ENCODE results near the gene SMAD7.

The SMAD7 gene, protein sequence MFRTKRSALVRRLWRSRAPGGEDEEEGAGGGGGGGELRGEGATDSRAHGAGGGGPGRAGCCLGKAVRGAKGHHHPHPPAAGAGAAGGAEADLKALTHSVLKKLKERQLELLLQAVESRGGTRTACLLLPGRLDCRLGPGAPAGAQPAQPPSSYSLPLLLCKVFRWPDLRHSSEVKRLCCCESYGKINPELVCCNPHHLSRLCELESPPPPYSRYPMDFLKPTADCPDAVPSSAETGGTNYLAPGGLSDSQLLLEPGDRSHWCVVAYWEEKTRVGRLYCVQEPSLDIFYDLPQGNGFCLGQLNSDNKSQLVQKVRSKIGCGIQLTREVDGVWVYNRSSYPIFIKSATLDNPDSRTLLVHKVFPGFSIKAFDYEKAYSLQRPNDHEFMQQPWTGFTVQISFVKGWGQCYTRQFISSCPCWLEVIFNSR

DNA sequence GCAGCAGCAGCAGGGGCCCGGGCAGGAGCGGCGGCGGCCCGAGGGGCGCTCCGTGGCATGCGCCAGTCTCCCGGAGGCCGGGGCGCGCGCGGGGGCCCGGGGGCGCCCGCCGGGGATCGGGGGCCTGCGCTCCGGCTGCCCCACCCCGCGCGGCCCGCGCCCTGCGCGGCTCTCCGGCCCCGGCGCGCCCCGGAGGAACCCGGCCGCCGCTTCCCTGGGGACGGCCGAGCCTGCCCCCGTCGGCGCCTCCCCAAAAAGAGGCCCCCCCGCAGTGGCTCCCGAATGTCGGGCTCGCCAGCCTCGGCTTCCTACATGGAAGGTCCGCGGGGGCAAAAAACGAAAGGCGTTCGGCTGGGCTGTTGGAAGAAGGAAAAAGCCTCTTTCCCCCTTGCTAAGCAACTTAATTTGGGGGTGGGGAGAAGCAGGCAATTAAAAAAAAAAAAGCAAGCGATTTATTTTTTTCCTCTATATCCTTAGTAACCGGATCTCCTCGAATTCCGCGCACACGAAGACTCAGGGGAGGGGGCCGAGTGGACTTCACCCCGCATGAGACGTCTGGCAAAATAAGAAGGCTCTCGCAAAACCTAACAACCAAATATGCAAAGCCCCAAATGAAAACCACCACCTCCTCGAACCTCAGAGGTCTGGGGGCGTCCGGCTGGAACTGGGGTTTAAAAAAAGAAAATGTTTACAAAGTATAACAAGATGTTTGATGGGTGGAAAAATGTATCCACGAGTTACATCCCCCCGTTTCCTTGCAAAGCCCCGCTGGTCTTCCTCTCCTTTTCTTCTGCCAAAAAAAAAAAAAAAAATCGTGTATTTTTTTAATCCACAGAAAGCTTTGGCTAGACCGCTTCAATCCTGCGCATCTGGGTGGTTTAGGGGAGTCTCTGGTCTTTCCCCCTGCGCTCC, at the start of gene SMAD7:
SMAD7 (minus strand) TSS at position 430 of the 912 bp plus-strand sequence. CDS start 541 bp downstream, outside the sequence.
- no peak for DNase-seq

DNA sequence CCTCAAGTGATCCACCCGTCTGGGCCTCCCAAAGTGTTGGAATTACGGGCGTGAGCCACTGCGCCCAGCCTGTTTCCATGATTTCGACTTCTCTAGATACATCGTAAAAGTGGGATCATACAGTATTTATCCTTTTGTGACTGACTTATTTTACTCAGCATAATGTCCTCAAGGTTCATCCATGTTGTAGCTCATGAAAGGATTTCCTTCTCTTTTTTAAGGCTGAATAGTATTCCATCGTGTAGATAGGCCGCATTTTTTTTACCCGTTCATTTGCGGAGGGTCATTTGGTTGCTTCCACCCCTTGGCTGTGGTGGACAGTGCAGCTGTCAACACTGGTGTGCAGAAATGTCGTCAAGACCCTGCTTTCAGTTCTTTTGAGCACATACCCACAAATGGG, 48.8 kb upstream of the SMAD7 start:
- no peak for DNase-seq

DNA sequence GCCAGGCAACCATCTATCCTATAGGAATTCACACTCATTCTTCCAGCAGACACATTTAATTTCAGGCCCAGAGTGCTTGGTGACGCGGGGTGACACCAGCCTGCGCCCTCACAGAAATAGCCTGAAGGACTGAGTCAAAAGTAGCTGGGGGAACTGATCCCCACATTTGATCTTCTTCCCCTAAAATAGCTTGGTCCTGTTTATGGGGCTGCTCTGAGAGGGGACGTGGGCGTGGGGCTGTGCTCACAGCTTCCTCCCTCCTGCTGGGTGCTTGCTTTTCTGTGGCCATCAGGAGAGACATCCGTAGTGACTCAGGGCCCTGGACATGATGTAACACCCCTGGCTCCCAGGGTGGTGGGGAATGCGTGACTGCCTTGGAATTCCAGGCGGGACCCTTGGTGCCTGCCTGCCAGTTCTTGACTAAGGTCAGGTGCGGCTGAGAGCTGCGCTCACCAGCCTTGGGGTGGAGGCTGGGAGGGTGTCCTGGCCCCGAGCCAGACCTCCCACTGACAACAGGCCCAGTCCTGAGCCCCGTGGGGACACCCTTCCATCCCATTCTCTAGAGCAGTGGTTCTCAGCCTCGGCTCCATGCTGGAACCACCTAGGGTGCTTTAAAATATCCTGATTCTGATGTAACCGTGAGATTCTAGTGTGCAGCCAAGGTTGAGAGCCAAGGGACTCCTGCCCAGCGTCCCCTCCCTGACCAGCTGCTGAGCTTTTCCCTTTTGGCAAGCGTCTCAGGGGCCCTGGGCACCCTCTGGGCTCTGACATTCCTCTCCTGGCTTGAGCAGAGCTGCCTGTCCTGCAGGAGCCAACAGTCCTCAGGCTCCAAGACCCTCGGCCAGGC, 47.4 kb upstream of the SMAD7 start:
- no peak for DNase-seq

DNA sequence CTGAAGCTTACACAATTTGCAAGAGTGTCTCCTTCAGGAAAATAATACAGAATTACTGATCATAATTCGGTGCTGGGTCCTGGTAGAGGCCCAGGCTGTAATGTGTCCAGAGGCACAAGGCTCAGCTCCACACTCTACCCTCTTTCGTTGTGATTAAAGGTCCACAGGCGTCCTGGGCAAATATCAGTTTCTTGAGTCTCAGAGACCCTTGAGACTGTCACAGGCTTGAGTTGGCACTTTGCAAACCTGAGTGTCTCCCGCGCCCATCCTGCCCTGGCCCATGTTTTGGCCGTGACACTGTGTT, 46.9 kb upstream of the SMAD7 start:
- no peak for DNase-seq

DNA sequence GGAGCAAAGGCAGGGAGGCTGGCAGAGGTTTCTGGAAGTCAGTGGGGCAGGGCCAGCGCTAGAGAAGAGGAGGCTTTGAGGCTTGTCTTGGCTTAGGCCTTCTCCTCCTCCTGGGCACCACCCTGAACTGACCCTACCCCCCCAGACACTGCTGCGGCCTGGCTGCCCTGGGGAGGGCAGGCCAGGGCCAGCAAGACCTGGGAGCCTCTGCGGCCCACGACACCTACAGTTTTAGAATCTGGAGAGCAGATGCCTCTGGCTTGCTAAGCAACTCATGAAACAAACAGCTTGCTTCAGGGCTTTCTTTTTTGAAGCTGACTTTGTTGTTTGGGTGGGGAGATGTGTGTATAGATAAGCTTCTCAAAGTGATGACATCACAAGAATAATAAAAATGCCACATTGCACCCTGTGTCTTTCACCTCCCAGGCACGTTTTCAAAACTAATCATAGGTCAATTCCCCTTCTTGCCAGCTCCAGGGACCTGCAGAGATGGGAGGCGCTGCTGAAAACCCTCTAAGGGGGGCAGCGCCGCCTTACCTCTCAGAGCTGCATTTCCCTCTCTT, 46.2 kb upstream of the SMAD7 start:
- DNase-seq, result no peak

DNA sequence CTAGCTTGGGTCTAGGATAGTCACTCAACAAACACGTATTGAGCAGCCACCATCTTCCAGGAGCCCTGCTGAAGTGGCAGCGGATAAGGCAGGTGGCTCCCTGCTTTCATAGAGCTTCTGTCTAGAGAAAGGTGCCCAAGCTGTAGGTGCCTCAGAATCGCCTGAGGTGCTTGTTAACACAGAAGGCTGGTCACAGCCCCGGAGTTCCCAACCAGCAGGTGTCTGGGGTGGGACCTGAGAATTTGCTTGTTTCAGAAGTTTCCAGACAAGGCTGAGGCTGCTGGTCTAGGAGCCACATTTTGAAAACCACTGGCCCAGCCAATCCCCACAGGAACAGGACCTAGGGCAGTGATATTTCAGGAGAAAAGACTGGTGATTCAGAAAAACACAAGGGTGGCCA, 45.3 kb upstream of the SMAD7 start:
- DNase-seq, result no peak

DNA sequence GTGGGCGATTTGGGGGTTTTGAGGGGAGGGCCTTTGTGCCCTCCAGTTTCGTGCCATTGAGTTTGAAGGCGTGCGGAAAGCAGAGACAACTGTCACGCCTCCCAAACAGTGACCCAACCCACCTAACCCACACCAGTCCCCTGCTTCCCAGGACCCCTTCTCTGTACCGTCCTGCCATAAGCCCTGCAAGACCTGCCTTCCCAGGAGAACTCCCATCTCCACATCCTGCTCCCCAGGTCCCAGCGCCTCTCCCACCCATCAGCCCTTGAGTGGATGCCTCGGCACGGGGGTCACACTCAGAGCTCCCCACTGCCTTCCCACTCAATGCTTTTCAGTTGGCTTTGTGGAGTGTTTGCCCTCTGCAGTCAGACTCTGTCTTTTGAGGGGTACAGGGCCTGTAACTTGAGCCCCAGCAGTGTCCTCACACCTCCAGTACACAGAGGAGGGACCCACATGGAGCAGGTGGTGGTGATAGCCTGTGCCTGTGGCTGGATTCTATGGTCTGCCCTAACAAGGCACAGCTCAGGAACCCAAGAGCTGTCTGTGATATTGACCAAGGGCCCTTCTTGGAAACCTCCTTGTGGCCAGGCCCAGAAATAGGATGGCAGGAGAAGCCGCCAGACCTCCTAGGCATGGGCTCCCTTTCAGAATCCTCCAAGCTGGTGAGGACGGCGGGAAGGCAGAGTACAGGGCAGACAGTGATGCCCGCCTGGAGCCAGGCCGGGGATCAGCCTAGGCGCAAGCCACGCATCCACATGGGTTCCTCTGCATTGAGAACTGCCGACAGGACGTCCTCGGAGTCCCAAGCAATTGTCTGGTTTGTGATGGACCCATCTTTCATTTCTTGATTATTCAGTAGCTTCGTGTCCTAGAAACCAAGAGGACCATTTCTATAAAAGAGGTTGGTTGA, 44.4 kb upstream of the SMAD7 start:
- DNase-seq, result no peak

DNA sequence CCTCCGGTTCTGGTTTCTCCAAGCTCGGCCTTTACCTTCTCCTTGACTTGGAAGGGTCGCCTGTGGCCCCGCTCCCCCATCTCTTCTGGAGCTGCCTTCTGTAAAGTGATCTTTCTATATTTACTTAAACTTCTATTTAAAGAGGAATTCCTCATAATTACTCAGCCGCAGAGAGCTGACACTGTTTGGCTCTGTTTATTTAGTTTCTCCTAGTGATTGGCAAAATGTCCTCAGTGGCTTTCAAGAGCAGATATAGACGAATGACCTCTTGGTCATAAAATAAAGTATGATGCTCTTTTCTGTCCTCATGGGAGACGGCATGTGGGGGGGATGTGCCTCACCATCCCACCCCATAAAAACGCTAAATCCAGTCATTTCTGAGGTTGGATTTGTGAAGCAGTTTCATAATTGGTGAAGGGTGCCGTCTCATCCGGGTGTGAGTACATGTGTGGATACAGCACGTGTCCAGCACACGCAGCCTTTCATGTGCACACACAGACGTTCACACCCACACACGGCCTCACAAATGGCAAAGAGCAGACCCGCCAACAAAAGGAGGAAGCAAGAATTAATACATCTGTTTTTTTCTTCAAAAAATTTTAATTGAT, 43.4 kb upstream of the SMAD7 start:
- DNase-seq, result no peak

DNA sequence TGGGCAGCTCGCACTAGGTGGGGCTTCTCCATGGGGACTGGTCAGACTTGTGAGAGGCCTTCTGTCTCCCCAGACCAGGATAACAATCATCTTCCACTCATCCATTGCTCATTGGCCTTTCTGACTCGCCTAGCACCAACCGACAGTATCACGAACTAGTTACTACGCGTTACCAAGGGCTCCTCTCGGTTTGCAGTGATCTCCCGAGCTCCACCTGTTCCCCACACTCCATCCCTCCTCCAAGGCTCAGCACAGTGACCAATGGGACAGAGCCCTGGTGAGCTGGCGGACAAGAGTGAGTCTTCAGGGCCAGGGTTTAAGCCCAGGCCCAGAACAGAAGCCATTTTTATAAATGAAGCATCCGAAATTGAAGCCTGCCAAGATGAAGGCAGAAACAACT, 42.8 kb upstream of the SMAD7 start:
- DNase-seq, result no peak

DNA sequence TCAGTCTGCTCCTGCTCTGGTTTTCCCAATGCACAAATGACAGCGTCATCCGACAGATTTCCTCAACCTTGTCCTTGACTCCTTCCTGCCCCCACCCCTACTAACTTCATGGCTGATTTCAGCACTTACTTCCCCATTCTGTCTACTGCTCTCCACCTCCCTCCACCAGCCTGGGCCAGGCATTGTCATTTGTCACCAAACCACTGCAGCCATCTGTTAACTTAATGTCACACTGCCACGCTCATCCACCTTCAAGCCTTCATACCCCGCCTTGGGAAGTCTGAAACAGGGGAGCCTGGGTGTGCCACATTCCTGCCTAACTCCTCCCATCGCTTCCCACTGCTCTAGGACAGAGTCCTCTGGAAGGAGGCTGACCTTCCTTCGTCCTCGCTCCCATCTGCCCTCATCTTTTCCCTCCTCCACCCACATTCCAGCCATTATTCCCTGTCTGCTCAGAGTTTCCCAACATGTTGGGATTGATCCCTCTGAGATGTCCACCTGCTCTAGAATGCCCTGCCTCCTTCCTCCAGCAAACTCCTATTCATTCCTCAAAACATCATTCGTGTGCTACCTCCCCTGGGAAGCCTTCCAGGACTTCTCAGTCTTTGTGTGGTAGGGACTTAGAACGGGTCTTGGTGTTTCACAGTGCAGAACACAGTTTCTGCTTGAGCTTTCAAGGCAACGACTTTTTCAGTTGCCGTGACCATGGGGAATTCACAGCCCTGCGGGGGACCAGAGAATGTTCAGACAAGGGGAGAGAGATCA, 42.2 kb upstream of the SMAD7 start:
- DNase-seq, result no peak

DNA sequence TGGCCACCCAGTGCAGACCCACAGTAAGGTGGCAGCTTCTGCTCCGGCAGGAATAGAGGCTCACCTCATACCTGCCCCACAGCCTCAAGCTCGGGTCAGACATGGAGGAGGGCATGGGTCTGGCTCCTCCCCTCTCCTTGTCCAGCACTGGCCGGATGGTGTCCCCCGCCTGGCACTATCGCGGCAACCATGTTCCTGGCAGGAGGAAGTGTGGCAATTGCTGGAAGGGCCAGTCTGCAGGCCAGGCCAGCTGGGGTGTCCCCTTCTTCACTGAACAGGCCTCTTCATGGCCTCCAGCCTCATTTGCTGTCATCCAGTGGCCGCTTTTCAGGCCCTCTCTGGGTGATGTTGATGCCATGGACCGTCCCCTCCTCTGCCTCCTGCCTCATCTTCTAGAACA, 41.4 kb upstream of the SMAD7 start:
- no peak for DNase-seq

DNA sequence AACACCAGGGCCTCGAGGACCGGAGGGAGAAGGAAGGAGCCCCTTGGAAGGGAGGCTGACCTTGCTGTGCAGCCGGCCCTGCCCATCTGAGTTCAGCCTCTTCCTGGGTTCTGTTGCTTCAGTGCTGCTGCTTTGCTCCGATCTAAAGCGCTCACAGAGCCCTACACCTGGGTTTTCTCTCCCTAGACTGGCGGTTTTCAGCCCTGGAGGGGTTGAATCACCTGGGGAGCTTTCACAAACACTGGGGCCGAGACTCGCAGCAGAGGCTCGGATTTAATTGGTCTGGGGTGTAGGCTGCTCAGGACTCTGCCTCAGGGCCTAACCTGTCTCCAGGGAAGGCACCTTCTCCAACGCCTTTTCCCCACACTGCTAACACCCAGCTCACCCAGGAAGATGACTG, 40.9 kb upstream of the SMAD7 start:
- DNase-seq, result no peak

DNA sequence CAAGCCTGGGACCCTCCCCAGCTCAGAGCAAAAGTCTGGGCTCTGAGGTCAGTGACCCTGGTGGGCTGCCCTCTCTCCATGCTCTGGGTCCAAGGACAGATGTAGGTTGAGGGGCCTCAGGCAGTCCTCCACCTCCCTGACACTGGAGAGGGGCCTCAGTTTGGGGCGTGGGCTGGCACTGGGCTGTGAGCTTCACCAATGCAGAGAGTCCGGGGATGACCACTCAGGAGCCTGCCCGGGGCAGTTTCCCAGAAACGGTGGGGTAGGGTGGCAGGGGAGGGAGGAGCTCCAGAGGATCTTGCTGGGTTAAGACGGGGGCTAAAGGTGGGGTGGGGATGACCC, 40.5 kb upstream of the SMAD7 start:
- no peak for DNase-seq

DNA sequence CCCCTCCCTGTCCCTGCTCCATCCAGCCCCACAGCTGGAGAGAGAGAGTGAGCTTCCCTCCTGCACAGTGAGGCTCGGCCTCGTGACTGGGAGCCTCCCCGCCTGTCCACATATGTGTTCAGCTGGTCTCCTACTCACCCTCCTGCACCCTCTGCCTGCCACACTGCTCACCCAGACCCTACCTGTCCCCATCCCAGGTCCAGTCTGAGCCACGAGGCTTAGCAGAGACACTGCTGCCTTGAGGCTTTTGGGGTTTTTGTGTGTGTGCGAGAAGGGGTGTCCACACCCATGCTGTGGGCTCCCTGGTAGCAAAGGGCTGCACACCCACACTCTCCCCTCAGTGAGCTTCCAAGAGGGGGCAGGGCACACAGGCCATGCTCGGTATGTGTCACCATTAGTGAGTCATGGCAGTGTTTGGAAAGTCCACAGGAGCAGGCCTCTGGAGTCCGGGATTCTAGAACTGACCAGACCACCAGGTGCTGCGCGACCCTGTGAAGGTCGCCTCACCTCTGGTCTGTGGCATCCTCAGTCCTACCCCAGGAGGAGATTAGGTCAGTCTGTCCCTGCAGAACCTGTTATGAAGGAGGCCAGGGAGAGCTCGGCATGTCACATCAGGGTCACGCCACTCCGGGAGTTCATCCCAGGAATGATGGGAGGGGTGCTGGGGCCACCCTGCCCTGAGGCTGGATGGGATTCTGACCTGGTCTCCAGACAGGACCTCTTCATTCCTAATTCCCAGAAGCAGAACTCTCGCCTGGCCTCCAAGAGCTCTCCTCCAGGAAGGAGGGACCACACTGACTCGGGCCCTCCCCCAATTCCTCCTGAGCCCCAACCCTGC, 39.9 kb upstream of the SMAD7 start:
- DNase-seq, result no peak

DNA sequence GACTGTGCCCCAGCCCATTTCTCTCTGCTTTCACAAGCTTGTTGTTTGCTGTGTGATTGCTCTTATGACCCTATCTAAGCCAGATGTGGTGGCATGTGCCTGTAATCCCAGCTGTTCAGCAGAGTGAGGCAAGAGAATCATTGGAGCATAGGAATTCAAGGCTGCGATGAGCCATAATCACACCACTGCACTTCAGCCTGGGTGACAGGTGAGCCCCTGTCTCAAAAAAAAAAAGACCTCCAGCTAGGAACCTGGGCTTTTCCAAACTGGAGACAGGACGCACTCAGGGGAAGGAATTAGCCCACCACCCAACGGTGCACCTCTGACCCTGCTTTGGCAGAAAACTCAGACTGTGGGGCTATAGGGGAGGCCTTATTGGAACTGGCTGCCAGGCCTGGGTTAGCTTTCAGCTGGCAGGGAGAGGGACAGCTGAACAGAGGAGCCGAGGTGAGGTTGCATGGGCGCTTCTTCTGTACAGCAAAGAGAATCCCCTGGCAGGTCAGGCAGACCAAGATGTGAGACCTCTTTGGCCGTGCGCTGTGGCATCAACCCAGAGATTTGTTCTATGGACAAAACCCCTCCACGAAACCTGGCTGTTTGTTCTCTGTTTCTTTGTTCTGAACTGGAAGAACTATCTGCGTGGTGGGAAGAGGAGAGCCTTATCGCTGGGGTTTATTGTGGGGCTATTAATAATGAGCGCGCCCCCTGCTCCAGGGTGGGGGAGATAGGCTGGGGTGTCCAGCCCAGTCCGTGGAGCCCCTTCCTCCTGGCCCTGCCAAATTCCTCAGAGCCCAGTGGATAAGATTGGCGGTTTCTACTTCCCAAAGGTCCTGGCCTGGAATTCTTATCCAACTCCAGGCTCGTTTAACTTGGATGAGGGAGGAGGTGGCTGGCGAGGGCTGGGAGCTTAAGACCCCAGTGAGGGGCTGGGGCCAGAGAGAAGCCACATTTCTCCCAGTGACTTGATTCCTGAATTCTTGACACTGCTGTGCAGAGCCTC, 38.8 kb upstream of the SMAD7 start:
- no peak for DNase-seq

DNA sequence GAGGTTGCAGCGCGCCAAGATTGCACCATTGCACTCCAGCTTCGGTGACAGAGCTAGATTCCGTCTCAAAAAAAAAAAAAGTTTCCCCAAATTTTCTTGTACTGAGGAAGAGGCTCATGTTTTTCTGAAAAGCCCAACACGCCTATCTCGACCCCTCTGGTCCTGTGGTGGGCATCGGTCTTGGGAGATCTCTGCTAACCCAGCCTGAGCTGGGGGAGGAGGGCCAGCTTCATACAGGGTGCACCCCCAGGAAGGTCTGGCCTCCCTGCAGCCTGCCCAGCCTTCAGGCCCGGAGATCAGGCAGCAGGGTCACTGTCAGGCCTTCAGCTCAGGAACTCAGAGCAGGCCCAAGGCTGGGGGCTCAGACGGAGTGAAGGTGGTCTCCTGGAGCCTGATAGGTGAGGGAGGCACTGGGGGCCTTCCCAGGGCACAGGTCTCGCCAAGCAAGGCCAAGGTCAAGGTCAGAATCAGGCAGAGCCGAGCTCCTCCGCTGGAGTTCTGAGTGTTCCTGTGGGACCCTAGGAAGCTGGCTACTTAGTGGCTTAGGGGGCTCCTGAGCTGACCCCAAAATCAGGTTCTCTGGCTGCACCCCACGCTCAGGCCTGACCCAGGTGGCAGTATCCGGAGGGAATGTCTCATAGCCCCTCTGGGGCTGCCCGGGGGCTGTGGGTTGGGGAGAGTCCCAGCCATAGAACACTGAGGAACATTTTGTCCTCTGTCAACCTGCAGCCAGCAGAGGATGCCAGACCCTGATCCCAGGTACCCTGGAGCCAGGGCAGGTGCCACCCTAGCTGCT, 37.9 kb upstream of the SMAD7 start:
- DNase-seq, result no peak

DNA sequence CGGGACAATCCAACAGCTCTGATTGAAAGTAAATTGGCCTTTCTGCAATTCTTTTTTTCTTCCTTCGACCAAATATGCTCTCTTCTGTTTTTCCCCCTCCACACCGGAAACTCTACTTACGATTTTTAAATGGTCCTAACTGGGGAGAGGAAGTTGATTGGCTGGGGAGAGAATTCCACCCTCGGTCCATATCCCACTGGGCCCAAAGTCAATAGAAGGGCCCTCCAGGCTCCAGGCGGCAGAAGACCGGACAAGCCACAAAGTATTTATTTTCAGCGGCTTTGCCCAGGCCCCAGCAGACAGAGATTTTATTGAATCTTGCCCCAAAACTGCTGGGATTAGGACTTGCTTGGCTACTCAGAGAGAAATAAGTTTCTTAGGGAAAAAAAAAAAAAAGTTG, 37.1 kb upstream of the SMAD7 start:
- no peak for DNase-seq

Measured in stimulated activated CD4-positive, alpha-beta T cell treated with anti-CD3 and anti-CD28 coated beads, Interleukin-12 subunit alpha, Interleukin-12 subunit beta, amount 100 ng/mL, for 4 hours (primary cell).